HUDEP-2 (cell line): ENCODE measurements around the gene OR4E2.
"Not testable (repeated sequence)": the region's sequence is repeated elsewhere in the genome, so short reads cannot be mapped to it uniquely, and the experiment has no call there.

ENCODE experiments used
- DNase-seq, 76 experiments: peaks; one replicate each; lab custom pipeline; 2025; ENCODE audit not compliant: unreplicated experiment in 76 of 76; lab: John Stamatoyannopoulos, UW

The OR4E2 gene, protein sequence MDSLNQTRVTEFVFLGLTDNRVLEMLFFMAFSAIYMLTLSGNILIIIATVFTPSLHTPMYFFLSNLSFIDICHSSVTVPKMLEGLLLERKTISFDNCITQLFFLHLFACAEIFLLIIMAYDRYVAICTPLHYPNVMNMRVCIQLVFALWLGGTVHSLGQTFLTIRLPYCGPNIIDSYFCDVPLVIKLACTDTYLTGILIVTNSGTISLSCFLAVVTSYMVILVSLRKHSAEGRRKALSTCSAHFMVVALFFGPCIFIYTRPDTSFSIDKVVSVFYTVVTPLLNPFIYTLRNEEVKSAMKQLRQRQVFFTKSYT

DNA sequence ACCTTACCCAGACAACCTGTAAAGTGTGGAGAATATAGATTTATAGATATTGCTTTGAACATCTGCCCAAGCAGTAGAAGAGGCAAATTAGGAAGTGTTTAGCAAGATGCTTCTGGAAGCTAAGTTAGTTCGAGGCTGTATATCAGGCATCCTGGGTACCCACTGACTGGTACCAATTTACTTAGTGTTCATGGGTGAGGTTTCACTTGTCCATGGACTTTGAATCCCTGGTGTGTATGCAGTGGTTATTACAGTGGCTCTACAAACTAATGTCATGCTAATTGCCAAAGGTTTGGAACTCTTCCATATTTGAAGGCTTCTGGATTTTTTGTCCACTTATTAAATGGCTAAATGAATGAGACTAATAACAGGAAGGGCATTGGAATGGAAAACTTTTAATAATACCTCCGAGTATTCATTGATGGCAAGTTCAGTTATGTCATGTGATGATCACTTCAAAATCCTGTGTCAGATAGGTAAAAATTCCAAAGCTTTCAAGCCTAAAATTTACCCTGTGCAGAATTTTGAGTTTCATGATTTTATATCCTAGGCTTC lies at the start of gene OR4E2:
OR4E2 (plus strand) TSS at position 505 of the 555 bp plus-strand sequence. CDS start 11,248 bp downstream, outside the sequence.
- no peak for DNase-seq

GRCh38 chr14:21612324-21612723 lies 41.3 kb upstream of the OR4E2 start:
- DNase-seq, result no peak

- no peak for DNase-seq
These were observed 39.4 kb upstream of the OR4E2 start for GRCh38 chr14:21614240-21614639.

GRCh38 chr14:21617614-21618013 lies 36.0 kb upstream of the OR4E2 start:
- no peak for DNase-seq

GRCh38 chr14:21626491-21627230 lies 27.0 kb upstream of the OR4E2 start:
- no peak for DNase-seq

GRCh38 chr14:21630503-21630902 lies 23.1 kb upstream of the OR4E2 start:
- not testable (repeated sequence) for DNase-seq

GRCh38 chr14:21631084-21631483 lies 22.6 kb upstream of the OR4E2 start:
- no peak for DNase-seq

DNA sequence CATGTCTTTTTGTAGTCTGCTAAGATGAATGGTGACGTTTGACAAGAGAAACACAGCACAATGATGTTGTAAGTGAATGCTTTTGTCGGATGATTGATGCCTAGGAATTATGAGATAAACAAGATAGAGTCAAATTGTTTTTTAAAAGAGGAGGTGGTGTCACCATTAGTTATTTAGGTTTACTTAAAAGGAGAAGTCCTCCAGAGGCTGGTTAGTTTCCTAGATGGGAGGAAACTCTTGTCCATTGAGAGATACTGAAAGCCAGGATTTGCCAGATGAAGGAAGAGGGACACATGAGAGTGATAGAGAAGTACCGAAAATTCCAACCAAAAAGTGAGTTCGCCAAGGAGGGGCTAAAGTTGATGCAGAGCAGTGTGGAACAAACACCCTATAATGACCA lies 18.8 kb upstream of the OR4E2 start, which contains the start of gene OR10G2:
OR10G2 (minus strand) TSS at position 101 of the 400 bp plus-strand sequence; CDS start at position 3, 98 bp downstream.
- no peak for DNase-seq

- no peak for DNase-seq
These were observed 11.0 kb upstream of the OR4E2 start for GRCh38 chr14:21642683-21643082.

DNA sequence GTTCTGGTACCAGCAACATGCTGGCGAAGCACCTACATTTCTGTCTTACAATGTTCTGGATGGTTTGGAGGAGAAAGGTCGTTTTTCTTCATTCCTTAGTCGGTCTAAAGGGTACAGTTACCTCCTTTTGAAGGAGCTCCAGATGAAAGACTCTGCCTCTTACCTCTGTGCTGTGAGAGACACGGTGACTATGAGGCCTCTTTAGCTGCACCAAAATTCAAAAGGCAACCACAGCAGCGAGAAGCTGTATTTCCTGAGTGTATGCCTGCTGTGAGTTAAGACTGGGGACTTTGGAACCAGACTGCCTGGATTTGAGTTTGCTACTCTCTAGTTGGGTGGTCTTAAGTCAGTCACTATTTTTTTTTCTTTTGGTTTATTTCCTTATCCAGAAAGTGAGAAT lies 10.2 kb upstream of the OR4E2 start:
- DNase-seq, result no peak

- DNase-seq, result peak in 4 of 76 experiments; percentile 1 to 23 (median 10)
These were observed 6.3 kb upstream of the OR4E2 start for GRCh38 chr14:21647380-21647779.

- DNase-seq, result no peak
These were observed 1.3 kb upstream of the OR4E2 start for GRCh38 chr14:21652209-21652808.

DNA sequence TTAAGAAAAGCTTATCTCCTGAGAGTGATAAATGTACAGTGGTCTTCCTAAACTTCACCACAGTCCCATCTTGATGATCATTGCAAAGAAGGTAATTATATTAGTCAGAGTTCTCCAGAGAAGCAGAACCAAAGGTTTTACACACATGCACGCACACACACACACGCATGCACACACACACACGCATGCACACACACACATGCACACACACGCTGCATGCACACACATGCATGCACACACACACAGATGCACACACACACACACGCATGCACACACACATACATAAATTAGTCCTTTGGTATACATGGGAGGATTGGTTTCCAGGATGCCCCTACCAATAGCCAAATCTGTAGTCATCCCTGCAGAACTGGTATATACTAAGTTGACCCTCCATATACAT lies 580 bp downstream of the OR4E2 start:
- DNase-seq, result no peak

GRCh38 chr14:21656980-21657379 lies 3.3 kb downstream of the OR4E2 start:
- DNase-seq, result no peak

DNA sequence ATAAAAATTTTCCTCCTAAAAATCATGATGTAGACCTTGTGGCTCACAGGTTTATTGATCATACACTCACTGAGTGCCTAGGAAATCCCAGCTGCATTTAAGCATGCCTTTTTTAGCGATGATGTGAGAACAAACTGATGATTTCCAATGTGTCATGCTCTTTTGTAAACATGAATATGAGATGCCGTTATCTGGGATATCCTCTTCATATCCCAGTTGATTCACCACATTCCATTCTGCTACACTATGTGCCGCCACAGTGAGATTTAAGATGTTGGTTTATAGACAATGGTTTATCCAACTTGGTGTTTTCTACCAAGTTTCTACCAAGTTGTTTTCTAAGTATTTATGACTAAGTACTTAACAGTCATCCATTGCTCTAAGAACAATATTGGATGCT lies 14.7 kb downstream of the OR4E2 start:
- DNase-seq, result no peak

DNA sequence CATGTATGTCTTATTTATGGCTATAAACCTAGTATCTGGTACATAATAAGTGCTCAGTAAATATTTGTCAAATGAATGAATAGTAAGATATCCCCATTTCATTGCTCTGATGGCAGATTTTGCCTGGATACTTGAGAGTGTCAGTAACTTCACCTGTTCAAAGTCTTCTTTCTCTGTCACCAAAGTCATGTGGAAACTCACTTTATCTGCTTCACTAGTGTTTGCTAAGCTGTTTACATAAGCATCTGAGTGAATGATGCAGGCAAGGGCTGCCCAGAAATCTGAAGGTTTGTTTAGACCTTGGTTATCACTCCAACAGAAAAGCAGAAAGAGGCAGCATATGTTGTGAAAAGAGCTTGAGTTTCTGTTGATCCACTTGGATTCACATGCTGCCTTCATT lies 15.6 kb downstream of the OR4E2 start:
- no peak for DNase-seq

DNA sequence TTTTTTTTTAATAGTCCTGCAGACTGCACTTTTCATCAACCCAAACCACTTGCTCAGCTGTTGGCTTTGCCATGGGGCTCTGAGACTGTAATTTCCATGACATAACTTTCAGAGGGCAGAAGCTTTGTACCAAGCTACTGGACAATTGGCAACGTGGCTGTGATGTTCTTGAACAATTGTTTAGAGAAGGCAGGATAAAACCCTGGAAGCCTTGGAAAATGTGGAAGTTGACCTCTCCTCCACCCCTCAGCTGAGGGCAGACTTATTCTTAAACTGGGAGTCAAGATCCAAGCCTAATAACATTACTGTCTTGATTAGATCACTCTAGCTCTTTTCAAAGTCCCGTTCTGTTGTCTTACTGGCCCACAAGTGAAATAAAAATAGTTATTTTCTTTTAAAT lies 17.7 kb downstream of the OR4E2 start:
- no peak for DNase-seq

GRCh38 chr14:21672116-21672515 lies 18.5 kb downstream of the OR4E2 start:
- DNase-seq, result no peak

- DNase-seq, result no peak
These were observed 20.1 kb downstream of the OR4E2 start, which contains the start of gene OR4E1 for GRCh38 chr14:21673718-21674117. Gene OR4E1 (minus strand): TSS chr14:21673818. CDS start chr14:21670935, 2,883 bp downstream.

DNA sequence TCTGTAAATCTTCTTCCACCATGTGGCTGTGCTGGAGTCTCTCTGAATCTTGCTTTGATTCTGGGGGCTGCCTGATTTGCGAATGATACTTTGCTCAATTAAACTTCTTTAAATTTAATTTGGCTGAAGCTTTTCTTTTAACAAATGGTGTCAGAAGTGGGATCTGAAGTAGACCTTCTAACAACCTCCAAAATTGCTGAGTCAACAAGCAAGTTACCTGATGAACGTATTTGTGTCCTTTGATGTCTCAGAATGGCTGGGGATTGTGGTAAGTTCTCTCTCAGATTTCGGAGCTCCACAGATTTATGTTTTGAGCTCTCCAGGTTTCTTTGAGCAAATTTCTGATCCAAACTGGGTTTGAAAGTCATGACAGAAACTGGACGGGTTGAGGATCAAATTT lies 21.9 kb downstream of the OR4E2 start:
- no peak for DNase-seq

DNA sequence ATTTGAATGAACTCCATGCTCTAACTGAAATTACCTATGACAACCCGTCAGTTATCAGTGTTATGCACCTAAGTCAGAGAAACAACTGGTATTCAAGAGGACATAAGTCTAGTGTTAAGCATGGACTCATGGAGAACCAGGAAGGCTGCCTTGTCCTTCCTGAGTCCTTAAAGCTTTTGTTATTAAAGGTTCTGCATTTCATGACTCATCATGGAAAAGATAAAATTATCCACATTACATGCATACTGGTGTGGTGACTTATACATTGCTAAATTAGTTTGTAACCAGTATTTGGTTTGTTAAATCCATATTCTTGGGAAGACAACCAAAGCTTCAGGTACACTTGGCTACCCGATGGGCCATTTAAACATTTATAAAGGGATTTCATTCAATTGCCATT lies 26.4 kb downstream of the OR4E2 start:
- no peak for DNase-seq
